HS-27A (cell line): ENCODE measurements around the gene TAS2R20.

ENCODE experiments used
- DNase-seq: peaks from one replicate; pipeline ENCODE4 v3.0.0-alpha.2; 2012; ENCODE audit warnings: low read depth, missing footprints

Gene TAS2R20

DNA sequence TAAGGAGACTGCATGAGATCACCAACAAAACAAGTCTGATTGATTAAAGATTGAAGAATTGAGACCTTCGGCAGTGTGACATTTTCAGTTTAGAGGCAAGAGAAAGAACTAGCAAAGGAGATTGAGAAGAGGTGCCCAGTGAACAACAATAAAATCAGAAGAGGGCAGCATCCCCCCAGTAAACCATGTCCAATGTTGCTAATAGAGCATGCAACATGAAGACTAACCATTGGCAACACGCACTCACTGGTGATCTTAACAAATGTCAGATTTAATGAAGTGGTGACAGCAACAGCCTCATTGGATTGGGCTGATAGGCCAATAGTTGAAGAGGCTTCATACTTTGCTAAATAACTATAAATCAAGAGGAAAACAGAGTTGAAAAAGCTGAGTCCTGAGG lies 38.3 kb downstream of the TAS2R20 start:
- no peak for DNase-seq

DNA sequence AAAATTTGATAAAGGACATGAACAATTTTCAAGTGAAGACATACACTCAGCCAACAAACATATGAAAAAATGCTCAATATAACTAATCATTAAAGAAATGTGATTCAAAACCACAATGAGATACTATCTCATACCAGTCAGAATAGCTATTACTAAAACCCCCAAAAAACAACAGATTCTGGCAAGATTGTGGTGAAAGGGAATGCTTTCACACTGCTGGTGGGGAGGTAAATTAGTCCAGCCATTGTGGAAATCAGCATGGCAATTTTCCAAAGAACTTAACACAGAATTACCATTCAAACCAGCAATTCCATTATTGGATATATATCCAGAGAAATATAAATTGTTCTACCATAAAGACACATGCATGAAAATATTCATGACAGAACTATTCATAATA lies 40.4 kb downstream of the TAS2R20 start:
- peak; percentile 15 for DNase-seq

DNA sequence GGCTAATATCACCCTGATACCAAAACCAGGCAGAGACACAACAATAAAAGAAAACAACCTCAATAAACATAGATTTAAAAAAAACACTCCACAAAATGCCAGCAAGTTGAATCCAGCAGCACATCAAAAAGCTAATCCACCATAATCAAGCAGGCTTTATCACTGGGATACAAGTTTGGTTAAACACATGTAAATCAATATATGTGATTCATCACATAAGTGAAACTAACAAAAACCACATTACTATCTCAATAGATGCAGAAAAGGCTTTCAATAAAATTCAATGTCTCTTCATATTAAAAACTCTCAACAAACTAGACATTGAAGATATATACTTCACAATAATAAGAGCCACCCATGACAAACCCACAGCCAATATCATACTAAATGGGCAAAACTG lies 42.0 kb downstream of the TAS2R20 start:
- no peak for DNase-seq

DNA sequence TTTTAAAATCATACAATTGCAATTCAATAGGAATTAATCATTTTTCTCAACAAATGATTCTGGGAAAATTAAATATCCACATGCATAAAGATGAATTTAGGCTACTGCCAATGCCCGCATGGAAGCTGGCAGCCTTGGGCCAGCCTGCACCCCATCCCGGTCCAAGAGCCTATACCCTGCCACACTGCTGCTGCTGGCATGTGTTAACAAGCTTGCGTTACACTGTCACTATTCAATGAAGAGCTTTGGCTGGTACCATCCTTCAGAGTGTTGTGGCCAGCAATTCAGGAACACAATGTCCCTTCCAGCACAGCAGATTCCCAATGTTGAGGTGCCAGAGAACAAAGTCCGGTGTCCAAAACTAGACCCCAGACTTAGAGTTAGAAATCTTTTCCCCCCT lies 45.5 kb downstream of the TAS2R20 start:
- no peak for DNase-seq
